Fibroblast of lung (primary cell): ENCODE measurements around the gene PALLD. TPM values are rescaled to one million over a fixed set of nuclear protein-coding genes. Genes with fewer than 3 reads are reported as not detected.

ENCODE experiments used
- DNase-seq, 2 donors: peaks; one replicate each; pipeline versions ENCODE4 v3.0.0 to v3.0.0-alpha.2; 2010; ENCODE audit warnings: low read depth in 2 of 2
- H2AFZ ChIP-seq: 2 replicates; pipeline ENCODE4 v1.5.1; 2012; ENCODE audit warnings: low read length, control low read depth, inconsistent platforms
- H3K27ac ChIP-seq: 2 replicates; pipeline ENCODE4 v1.5.1; 2011; ENCODE audit warnings: low read length, control low read depth; ENCODE audit not compliant: insufficient read depth
- H3K27me3 ChIP-seq: 2 replicates; pipeline ENCODE4 v1.5.1; 2011; ENCODE audit warnings: mild to moderate bottlenecking, low read length; ENCODE audit not compliant: control insufficient read depth, insufficient read depth
- H3K36me3 ChIP-seq: 2 replicates; pipeline ENCODE4 v1.5.1; 2011; ENCODE audit warnings: low read length; ENCODE audit not compliant: control insufficient read depth, insufficient read depth
- H3K4me1 ChIP-seq: 2 replicates; pipeline ENCODE4 v1.5.1; 2011; ENCODE audit warnings: low read length; ENCODE audit not compliant: control insufficient read depth, insufficient read depth; ENCODE audit errors: extremely low read depth
- H3K4me2 ChIP-seq: 2 replicates; pipeline ENCODE4 v1.5.1; 2011; ENCODE audit warnings: low read length, control low read depth; ENCODE audit not compliant: insufficient read depth; ENCODE audit errors: extremely low read depth
- H3K4me3 ChIP-seq, 4 experiments: fragments of 200-600 bp in 1 of 4; sonication (generic) in 1 of 4; replicated peaks in 1 of 4; 2 replicates each; pipeline ENCODE4 v1.5.1; 2011 to 2016; ENCODE audit warnings: low read length in 4 of 4, low read depth in 3 of 4, mild to moderate bottlenecking in 3 of 4, control low read depth in 2 of 4, inconsistent platforms in 1 of 4, mixed read lengths in 1 of 4; ENCODE audit not compliant: insufficient read depth in 1 of 4; ENCODE audit errors: control extremely low read depth in 1 of 4
- H3K79me2 ChIP-seq: 2 replicates; pipeline ENCODE4 v1.5.1; 2012; ENCODE audit warnings: mild to moderate bottlenecking, low read length, inconsistent platforms; ENCODE audit not compliant: control insufficient read depth, insufficient read depth
- H3K9ac ChIP-seq: 2 replicates; pipeline ENCODE4 v1.5.1; 2011; ENCODE audit warnings: mild to moderate bottlenecking, low read length, control low read depth; ENCODE audit not compliant: insufficient read depth
- H3K9me3 ChIP-seq: 2 replicates; pipeline ENCODE4 v1.5.1; 2012; ENCODE audit warnings: low read depth, low read length; ENCODE audit not compliant: control insufficient read depth, insufficient read depth
- H4K20me1 ChIP-seq: 2 replicates; pipeline ENCODE4 v1.5.1; 2011; ENCODE audit warnings: low read length; ENCODE audit not compliant: control insufficient read depth, insufficient read depth; ENCODE audit errors: extremely low read depth
- CTCF ChIP-seq, 2 donors: IDR thresholded peaks in 1 of 2; conservative IDR thresholded peaks in 1 of 2; 1 replicate in 1 of 2; 2 replicates in 1 of 2; pipeline ENCODE4 v1.5.1; 2011 to 2012; ENCODE audit warnings: low read length in 2 of 2, control low read depth in 1 of 2, inconsistent platforms in 1 of 2, low read depth in 1 of 2, mild to moderate bottlenecking in 1 of 2
- EZH2 ChIP-seq: IDR thresholded peaks from 2 replicates; pipeline ENCODE4 v1.5.1; 2012; ENCODE audit warnings: low read length, control low read depth, mild to moderate bottlenecking; ENCODE audit errors: missing control alignments
- polyA plus RNA-seq, 2 donors: library from polyadenylated mRNA; depleted of rRNA in 1 of 2; stranded (reverse) in 1 of 2; unstranded in 1 of 2; fragments of >200 nt; gene quantifications; 2 replicates each; pipeline ENCODE4 v1.2.1, GENCODE V29; 2011 to 2012; ENCODE audit warnings: missing spikeins in 1 of 2
- total RNA-seq: library from RNA; depleted of rRNA; stranded (reverse); fragments of >200 nt; gene quantifications from 2 replicates; pipeline ENCODE4 v1.2.1, GENCODE V29; 2014

The PALLD gene
- total and polyA plus RNA-seq, 2 donors (not counting 1 experiment from before 2014, with no cell fraction given), result 200 to 205 TPM

GRCh38 chr4:168710353-168710946 is 213.6 kb downstream of the PALLD start:
- no peaks in the 10 kb centered on the region for H3K36me3 ChIP-seq
- no peak overlapping the region for H3K27ac ChIP-seq
- H3K4me1 ChIP-seq, result peaks cover 5% of the 10 kb centered on the region
- no peak overlapping the region for H3K4me3 ChIP-seq
- no peaks in the 10 kb centered on the region for H3K79me2 ChIP-seq
- no peak overlapping the region for H3K9ac ChIP-seq
- H3K27me3 ChIP-seq, result no peaks in the 10 kb centered on the region
- H4K20me1 ChIP-seq, result no peaks in the 10 kb centered on the region
- TF ChIP-seq EZH2, result no peak
- TF ChIP-seq CTCF (conservative IDR thresholded peaks at IDR 0.05 in 1 of 2, IDR thresholded peaks at IDR 0.05 in 1 of 2; ENCODE audit: low read depth in 1 of 2, low read length in 2 of 2), result peak; percentile 66 to 76
- no peaks in the 10 kb centered on the region for H3K9me3 ChIP-seq
- no peak overlapping the region for H3K4me2 ChIP-seq
- H2AFZ ChIP-seq, result no peak overlapping the region
- peak; percentile 72 to 89 for DNase-seq

GRCh38 chr4:168711197-168712140 is 214.6 kb downstream of the PALLD start:
- Histone ChIP-seq H4K20me1 (no peaks in the 10 kb centered on the region), H3K9ac (no peak overlapping the region), H3K4me3 (no peak overlapping the region), H3K9me3 (no peaks in the 10 kb centered on the region), H3K36me3 (no peaks in the 10 kb centered on the region), H3K79me2 (no peaks in the 10 kb centered on the region), H3K4me2 (peak overlapping the region; percentile 38), H3K27ac (no peak overlapping the region), H2AFZ (peak overlapping the region; percentile 3), H3K27me3 (no peaks in the 10 kb centered on the region), H3K4me1 (peaks cover 5% of the 10 kb centered on the region)
- TF ChIP-seq EZH2 (no peak), CTCF (conservative IDR thresholded peaks at IDR 0.05 in 1 of 2, IDR thresholded peaks at IDR 0.05 in 1 of 2; ENCODE audit: low read depth in 1 of 2, low read length in 2 of 2) (no peak)
- DNase-seq, result peak; percentile 57 to 92

GRCh38 chr4:168712316-168712890 is 215.6 kb downstream of the PALLD start:
- Histone ChIP-seq H3K9me3 (no peaks in the 10 kb centered on the region), H3K27ac (no peak overlapping the region), H3K4me2 (no peak overlapping the region), H3K27me3 (no peaks in the 10 kb centered on the region), H3K36me3 (no peaks in the 10 kb centered on the region), H3K9ac (no peak overlapping the region), H4K20me1 (no peaks in the 10 kb centered on the region), H3K4me3 (no peak overlapping the region), H2AFZ (no peak overlapping the region), H3K79me2 (no peaks in the 10 kb centered on the region), H3K4me1 (peaks cover 5% of the 10 kb centered on the region)
- no peak for TF ChIP-seq CTCF (conservative IDR thresholded peaks at IDR 0.05 in 1 of 2, IDR thresholded peaks at IDR 0.05 in 1 of 2; ENCODE audit: low read depth in 1 of 2, low read length in 2 of 2)
- no peak for TF ChIP-seq EZH2
- DNase-seq, result peak in 1 of 2 donors; percentile 71
